Dermis blood vessel endothelial cell (primary cell): ENCODE data around the gene SMYD4. TPM values are rescaled to one million over a fixed set of nuclear protein-coding genes. Genes with fewer than 3 reads are reported as not detected.
"Not testable (repeated sequence)": the region's sequence is repeated elsewhere in the genome, so short reads cannot be mapped to it uniquely, and the experiment has no call there.

Experiments
- DNase-seq: peaks from one replicate; pipeline ENCODE4 v3.0.0; 2010
- total RNA-seq: library from RNA; depleted of rRNA; stranded (reverse); fragments of >200 nt; gene quantifications from 2 replicates; pipeline ENCODE4 v1.2.3, GENCODE V29; 2014

Gene SMYD4
- 10.7 and 13.1 TPM in 2 replicates for total RNA-seq

DNA sequence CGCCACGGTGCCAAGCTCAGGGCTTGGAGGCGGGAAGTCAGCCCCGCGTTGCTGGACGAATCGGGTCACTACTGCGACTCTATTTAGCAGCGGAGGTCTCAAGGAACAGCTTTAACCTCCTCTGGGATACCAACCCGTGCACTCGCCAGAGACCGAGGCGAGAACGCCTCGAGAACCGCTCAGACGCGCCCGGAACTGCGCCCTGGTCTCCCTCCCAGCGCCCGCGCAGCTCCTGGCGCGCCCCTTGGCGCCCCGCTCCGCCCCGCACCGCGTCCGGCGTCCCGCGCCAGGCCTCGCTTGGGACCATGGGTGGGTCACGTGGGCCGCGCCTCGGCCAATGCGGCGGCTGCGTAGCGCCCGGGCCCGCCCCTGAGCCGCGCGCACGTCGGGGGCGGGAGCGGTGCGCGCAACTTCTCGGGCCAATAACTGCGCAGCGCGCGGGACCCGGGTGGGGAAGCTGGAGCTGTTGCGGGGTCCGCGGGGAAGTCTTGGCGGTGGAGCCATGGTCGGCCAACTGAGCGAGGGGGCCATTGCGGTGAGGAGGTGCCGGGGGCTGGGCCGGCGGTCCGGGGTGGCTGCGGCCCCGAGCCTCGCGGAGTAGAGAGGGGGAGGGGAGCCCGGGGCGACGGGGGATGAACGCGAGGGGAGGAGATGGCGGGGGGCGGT is at the start of gene SMYD4, which contains the start of gene RPA1:
TSS of gene SMYD4 (minus strand) at position 311 of the 666 bp plus-strand sequence. CDS start 1,908 bp downstream, outside the sequence.
TSS of gene RPA1 (plus strand) at position 414 of the 666 bp plus-strand sequence. CDS start at position 503, 89 bp downstream.
- DNase-seq = peak; percentile 94

DNA sequence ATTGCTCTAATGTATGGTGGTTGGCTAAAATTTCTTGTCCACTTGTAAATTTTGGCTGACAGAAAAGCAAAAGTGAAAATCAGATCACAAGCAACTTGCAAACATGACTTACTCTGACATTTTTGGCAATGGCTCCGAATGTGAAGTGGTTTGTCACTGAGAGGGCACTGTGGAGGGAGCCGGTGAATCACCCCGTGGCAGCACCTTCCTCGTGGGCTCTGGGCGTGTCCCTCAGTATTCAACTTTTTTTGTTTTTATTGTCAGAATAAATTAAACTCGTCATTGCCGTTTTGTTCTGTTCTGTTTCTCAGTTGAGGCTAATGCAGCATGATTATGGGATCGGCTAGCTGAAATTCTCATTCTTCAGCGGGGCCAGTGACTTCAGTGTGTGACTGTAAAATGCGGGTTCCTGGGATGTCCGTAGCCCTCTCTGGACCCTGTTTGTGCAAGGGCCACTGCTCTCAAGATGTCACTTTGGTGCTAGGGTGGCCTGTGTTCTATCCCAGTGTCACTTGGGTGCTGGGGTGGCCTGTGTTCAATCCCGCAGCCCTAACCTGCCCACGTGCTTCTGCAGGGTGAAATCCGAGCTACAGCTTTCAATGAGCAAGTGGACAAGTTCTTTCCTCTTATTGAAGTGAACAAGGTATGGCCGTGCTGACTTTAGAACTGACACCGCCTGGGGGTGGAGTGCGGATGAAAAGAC is 48.9 kb upstream of the SMYD4 start:
- peak; percentile 53 for DNase-seq

- no peak for DNase-seq
These were observed 45.9 kb upstream of the SMYD4 start for GRCh38 chr17:1875597-1875996.

DNA sequence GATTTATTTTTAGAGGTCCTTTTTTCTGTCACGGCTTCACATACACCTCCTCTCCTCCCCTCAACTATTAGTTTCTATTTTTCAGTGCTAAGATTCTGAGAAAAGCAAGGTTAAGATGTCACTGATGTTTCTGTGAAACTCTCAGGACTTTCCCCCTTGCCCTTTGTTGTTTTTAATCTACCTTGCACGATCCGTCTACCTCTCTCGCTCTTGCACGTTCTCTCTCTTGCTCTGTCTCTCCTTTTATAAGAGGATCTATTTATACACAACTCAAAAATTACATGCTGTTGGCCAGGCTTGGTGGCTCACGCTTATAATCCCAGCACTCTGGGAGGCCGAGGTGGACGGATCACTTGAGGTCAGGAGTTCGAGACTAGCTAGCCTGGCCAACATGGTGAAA is 43.7 kb upstream of the SMYD4 start:
- DNase-seq = no peak

DNA sequence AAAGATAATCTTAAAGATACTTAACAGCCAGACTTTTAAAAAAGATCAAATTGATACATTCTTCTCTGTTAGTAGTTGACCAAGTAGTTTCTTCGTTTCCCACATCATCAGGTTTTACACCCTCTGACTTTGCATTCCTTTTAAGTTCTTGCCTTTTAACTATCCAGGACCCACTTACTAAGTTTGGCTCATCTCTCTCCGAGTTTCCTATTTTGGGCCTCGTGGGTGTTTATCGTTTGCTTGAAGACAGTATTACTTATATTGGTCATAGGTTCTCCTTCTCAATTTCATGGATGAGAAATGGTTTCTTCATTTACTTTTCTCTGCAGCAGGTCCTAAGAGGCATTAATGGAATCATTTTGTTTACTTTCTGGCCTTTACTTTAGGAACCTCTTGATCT is 43.3 kb upstream of the SMYD4 start:
- DNase-seq = no peak

GRCh38 chr17:1872254-1872653 is 42.6 kb upstream of the SMYD4 start:
- DNase-seq = no peak

- DNase-seq = no peak
These were observed 42.1 kb upstream of the SMYD4 start for GRCh38 chr17:1871756-1872155.

DNA sequence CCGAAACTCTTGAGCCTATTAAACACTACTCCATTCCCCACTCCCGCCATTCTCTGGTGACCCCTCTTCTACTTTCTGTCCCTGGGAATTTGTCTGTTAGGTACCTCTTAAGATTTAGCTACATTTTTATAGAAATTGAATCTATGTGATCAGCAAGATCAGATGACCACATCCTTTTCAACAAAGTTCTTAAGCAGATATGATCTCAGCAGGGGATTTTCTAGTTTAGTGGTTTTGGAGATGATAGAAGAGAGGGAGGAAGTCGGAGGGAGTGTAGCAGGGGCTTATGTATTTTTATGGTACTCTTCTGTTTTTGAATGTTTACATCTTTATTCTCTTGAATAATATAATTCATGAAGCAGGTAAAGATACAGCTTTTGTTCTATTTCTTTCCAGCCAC is 40.9 kb upstream of the SMYD4 start:
- no peak for DNase-seq

GRCh38 chr17:1868090-1868489 is 38.4 kb upstream of the SMYD4 start:
- DNase-seq = no peak

DNA sequence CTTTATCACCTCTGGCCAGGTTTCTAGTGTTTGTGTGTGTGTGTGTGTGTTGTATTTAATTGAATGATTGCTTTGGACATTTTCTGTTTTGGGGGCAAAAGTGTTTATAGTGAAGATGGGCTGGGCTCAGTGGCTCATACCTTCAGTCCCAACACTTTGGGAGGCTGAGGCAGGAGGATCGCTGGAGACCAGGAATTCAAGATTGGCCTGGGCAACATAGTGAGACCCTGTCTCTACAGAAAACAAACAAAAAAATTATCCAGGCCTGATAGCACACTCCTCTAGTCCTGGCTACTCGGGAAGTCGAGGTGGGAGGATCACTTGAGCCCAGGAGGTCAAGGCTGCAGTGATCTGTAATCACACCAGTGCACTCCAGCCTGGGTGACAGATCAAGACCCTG is 37.6 kb upstream of the SMYD4 start:
- DNase-seq = no peak

GRCh38 chr17:1865252-1866037 is 35.7 kb upstream of the SMYD4 start:
- peak; percentile 60 for DNase-seq

- DNase-seq = no peak
These were observed 31.8 kb upstream of the SMYD4 start for GRCh38 chr17:1861391-1862010.

DNA sequence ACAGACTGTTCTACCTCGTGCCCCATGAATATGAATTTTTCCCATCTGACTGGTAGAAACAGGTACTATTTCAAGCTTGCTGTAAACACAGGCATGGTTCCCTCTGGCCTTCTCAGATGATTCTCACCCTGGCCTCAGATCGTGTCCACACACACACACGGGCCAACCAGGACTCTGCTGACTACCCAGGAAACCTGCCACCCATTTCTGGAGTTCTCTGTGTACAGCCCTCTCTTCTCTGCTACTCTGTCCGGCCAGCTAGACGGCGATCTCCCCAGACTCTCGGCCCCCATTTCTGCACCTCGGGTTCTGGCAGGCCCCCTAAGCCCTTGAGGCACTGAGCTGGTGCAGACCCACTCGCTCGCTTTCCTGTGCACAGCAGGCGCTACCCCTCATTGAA is 31.3 kb upstream of the SMYD4 start:
- DNase-seq = no peak

GRCh38 chr17:1856462-1856861 is 26.8 kb upstream of the SMYD4 start:
- DNase-seq = not testable (repeated sequence)

GRCh38 chr17:1853698-1854097 is 24.0 kb upstream of the SMYD4 start:
- DNase-seq = no peak

DNA sequence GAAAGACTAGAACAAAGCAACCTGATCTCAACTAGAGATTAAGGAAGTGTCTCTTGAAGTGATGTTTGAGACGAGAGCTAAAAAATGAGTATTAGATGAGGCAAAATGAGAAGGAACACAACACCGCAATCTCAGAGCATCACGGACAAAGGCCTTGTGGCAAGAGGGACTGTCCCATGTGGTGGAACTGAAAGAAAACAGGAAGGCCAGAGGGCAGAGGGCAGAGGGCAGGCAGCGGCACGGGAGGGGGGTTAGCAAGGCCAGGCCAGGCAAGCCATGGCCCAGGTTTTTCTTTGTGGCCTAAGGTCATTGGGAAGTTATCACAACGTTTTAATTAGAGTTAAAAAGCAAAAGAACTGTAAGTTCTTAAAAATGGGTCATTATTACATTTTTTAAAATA is 22.6 kb upstream of the SMYD4 start:
- no peak for DNase-seq

GRCh38 chr17:1847191-1847590 is 17.5 kb upstream of the SMYD4 start:
- DNase-seq = no peak

- no peak for DNase-seq
These were observed 14.2 kb upstream of the SMYD4 start for GRCh38 chr17:1843947-1844346.

DNA sequence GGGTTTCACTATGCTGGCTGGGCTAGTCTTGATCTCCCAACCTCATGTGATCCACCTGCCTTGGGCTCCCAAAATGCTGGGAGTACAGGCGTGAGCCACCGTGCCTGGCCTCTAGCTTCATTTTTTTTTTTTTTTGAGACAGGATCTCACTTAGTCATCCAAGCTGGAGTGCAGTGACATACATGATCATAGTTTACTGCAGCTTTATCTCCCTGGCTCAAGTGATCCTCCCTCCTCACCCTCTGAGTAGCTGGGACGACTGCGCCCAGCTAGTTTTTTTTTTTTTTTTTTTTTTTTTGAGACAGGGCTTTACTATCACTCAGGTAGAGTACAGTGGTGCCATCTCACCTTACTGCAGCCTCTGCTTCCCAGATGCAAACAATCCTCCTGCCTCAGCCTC is 9.8 kb upstream of the SMYD4 start:
- DNase-seq = no peak

DNA sequence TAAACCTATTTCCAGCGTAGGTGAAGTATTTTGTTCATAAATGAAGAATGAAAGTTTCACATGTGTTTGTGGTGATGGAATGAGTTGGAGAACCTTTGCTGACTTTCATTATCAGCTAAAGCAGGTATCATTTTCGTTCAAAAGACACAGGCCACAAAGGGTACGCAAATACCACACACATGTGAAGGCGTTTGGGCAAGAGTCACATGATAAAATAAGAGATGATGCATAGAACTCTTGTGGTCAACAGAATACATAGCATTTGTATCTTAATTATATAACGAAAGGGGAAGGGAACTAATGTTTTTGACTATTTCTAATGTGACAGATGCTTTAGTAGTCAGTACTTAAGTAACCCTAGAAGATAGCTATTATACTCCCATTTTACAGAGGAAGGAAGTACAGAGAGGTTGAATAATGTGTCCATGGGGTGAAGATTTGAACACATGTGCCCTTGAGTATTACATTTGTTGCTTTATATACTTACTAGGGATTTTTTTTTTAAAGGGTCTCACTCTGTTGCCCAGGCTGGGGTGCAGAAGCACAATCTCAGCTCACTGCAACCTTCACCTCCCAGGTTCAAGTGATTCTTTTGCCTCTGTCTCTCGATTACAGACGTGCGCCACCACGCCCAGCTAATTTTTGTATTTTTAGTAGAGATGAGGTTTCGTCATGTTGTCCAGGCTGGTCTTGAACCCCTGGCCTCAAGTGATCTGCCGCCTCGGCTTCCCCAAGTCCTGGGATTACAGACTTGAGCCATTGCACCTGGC is 4.9 kb upstream of the SMYD4 start:
- DNase-seq = no peak

GRCh38 chr17:1830288-1830687 is 586 bp upstream of the SMYD4 start:
- peak; percentile 15 for DNase-seq

DNA sequence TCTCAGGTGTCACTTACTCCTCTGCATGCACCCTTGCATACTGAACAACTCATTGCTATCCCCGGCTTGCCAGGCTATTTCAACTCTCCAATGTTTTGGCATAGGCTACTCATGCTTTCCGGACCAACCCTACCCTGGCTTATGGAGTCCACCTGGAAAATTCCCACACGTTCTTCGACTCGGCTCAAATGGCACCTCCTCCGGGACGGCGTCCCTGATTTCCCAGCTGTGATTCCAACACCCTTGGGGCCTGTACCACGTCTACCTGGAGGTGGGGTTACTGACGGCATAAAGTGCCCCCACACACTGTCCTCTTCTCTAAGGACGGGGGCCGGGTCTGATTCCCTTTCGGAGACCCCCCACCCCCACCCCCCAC is 498 bp downstream of the SMYD4 start:
- DNase-seq = peak; percentile 36
